Fibroblast of lung (primary cell): ENCODE measurements around the gene TENT5C.

ENCODE experiments used
- EZH2 ChIP-seq: IDR thresholded peaks from 2 replicates; pipeline ENCODE4 v1.5.1; 2012; ENCODE audit warnings: low read length, control low read depth, mild to moderate bottlenecking; ENCODE audit errors: missing control alignments
- TF ChIP-seq, protein P1 (sequence below), 2 donors: IDR thresholded peaks in 1 of 2; conservative IDR thresholded peaks in 1 of 2; 1 replicate in 1 of 2; 2 replicates in 1 of 2; pipeline ENCODE4 v1.5.1; 2011 to 2012; ENCODE audit warnings: low read length in 2 of 2, control low read depth in 1 of 2, inconsistent platforms in 1 of 2, low read depth in 1 of 2, mild to moderate bottlenecking in 1 of 2

DNA sequence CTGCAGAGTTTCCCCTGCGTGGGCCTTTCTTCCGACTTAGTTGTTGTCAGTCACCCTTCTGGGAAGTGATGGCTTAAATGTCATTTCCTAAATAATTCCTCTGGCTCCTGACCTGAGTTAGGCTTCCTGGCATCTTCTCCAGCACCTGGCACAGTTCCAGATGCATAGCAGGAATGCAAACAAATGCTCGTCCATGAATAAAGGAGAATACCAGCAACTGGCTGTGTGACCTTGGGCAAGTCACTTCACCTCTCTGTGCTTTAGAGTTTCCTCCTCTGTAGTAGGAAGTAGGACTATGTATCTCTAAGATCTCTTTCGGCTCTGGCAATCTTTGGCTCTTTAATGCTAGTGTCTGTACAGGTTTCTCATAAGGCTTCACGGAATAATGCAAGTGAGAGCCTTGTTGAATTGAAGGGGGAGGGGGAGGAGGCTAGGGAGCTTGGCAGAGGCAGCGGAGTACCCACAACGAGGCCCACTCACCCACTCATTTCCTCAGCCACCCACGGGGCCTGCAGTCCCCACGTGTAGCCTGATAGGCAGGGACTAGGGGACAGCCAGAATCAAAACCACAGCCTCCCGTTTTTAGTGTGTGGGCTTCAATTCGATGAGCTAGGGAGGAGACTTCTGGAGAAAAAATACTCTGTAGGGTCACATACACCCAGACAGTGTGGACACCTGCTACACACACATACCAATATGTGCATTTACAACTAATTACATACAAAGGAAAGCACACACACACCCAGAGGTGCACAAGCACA, 48.1 kb downstream of the TENT5C start:
- TF ChIP-seq, protein P1, sequence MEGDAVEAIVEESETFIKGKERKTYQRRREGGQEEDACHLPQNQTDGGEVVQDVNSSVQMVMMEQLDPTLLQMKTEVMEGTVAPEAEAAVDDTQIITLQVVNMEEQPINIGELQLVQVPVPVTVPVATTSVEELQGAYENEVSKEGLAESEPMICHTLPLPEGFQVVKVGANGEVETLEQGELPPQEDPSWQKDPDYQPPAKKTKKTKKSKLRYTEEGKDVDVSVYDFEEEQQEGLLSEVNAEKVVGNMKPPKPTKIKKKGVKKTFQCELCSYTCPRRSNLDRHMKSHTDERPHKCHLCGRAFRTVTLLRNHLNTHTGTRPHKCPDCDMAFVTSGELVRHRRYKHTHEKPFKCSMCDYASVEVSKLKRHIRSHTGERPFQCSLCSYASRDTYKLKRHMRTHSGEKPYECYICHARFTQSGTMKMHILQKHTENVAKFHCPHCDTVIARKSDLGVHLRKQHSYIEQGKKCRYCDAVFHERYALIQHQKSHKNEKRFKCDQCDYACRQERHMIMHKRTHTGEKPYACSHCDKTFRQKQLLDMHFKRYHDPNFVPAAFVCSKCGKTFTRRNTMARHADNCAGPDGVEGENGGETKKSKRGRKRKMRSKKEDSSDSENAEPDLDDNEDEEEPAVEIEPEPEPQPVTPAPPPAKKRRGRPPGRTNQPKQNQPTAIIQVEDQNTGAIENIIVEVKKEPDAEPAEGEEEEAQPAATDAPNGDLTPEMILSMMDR (conservative IDR thresholded peaks at IDR 0.05 in 1 of 2, IDR thresholded peaks at IDR 0.05 in 1 of 2; ENCODE audit: low read depth in 1 of 2, low read length in 2 of 2), result no peak
- TF ChIP-seq EZH2, result no peak
